Esophagus squamous epithelium (tissue), 5 donors: ENCODE measurements around the gene MEI1. TPM values are rescaled to one million over a fixed set of nuclear protein-coding genes. Genes with fewer than 3 reads are reported as not detected.

ENCODE experiments used
- DNase-seq: peaks from one replicate; lab custom pipeline; 2025; lab: John Stamatoyannopoulos, UW
- H3K27ac ChIP-seq, 4 donors: fragments of 200-600 bp; sonication (generic); one replicate each; pipeline ENCODE4 v1.5.1; 2016 to 2019; ENCODE audit warnings: mild to moderate bottlenecking in 1 of 4
- H3K27me3 ChIP-seq, 4 donors: fragments of 200-600 bp; sonication (generic); 1 replicate in 3 of 4; 2 replicates in 1 of 4; pipeline versions ENCODE4 v1.5.1 to v1.6.0; 2017 to 2021; ENCODE audit warnings: antibody characterized with exemption in 1 of 4
- H3K36me3 ChIP-seq, 3 donors: fragments of 200-600 bp; sonication (generic); one replicate each; pipeline ENCODE4 v1.5.1; 2016 to 2019
- H3K4me1 ChIP-seq, 3 donors: fragments of 200-600 bp; sonication (generic); one replicate each; pipeline ENCODE4 v1.5.1; 2017 to 2019
- H3K4me3 ChIP-seq, 4 donors: fragments of 200-600 bp; sonication (generic); 1 replicate in 3 of 4; 2 replicates in 1 of 4; pipeline ENCODE4 v1.5.1; 2016 to 2019; ENCODE audit warnings: mild to moderate bottlenecking in 2 of 4, moderate library complexity in 1 of 4
- H3K9me3 ChIP-seq, 3 donors: fragments of 200-600 bp; sonication (generic); one replicate each; pipeline ENCODE4 v1.5.1; 2016 to 2019
- POLR2A ChIP-seq, 4 donors: fragments of 450-650 bp; IDR thresholded peaks; one replicate each; pipeline ENCODE4 v1.6.1; 2017; ENCODE audit warnings: antibody characterized with exemption in 4 of 4, mild to moderate bottlenecking in 4 of 4, moderate library complexity in 3 of 4
- WGBS, 2 donors: methylation state at CpG; one replicate each; pipeline ENCODE4 v1.1.5; 2018; 5-methylcytosine and 5-hydroxymethylcytosine counted together
- intact Hi-C: fragments of 100-400 bp; cut with DNase I; formaldehyde crosslinking; loops from one replicate; pipeline ENCODE4 v1.15.0; 2022
- total RNA-seq, 4 donors: library from RNA; depleted of rRNA; stranded (reverse); fragments of >200 nt; gene quantifications; one replicate each; pipeline ENCODE4 v1.1.0, GENCODE V29; 2016
- TF ChIP-seq, protein P1 (sequence below), 6 experiments: fragments of 450-650 bp in 4 of 6; fragments of 200-600 bp in 2 of 6; sonication (generic) in 2 of 6; IDR thresholded peaks; one replicate each; pipeline ENCODE4 v1.5.1; 2016 to 2019; ENCODE audit warnings: antibody characterized with exemption in 6 of 6, mild to moderate bottlenecking in 4 of 6, moderate library complexity in 4 of 6
- donor health status: DM: yes; HTN: yes; CAD: no.

Gene MEI1
- total RNA-seq, 4 donors from 2014 or later: 0.09 to 1.3 (median 0.52) TPM

DNA sequence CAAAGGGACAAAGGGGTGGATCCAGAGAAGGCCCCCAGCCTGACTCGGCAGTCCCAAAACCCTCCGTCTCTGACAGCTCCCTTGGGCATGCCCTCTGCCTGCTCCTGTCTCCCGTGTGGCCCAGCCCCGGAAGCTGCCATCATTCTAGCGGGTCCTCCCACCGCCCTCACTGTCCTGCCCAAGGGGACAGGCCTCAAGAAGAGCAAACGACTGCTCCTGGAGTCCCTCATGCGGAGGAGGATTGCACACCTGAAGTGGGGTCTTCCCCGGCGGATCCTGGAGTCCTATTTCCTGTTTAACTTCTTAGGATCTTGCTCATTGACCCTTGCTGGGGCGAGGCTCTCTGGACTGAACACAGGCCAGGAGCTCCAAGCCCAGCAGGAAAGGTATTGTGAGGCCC lies 2.6 kb upstream of the MEI1 start:
- Histone ChIP-seq H3K4me3 (no peak overlapping the region), H3K27ac (peak overlapping the region in 3 of 4 donors; percentile 37 to 70 (median 40))

DNA sequence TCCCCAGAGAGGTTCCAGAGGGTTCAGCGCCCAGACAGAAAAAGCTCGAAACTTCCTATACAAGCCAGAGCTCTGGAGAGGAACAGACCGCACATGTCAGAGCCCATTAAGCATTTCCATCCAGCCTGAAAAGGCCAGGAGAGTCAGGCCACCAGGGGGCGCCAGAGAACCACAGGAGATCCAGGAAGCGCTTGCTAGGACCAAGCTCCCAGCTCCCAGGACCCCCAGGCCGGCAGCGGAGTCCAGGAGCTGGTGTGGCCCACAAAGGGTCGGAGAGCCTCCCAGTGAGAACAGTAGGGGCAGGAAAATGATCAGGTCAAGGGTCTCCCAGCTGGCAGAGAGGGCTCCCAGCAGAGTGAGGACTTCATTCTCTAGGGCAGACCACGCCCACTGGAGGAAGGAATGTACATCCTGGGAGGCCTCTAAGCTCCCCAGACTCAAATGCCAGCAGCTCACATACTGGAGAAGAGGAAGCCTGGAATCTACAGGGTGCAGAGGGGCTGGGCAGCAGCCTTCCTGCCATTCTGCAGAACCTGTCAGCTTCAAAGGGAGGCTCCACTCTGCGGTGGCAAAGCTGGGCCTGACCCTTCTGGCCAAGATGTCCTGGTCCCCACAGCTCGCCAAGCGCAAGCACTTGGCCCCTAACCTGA lies 2.1 kb upstream of the MEI1 start:
- WGBS, 2 donors: 17 to 47% methylated on average over 1 to 6 of the region's 12 CpGs
- intact Hi-C loops: loop anchor here (5.0 kb wide), 1 partner anchor 245 kb away; no protein-coding TSS in a partner anchor
- no peaks in the 10 kb centered on the region for H3K9me3 ChIP-seq
- peaks cover 0 to 6% (median 0%) of the 10 kb centered on the region in 4 donors for H3K27me3 ChIP-seq
- peak; percentile 37 for DNase-seq
- TF ChIP-seq POLR2A (IDR thresholded peaks at IDR 0.05): no peak
- TF ChIP-seq, protein P1, sequence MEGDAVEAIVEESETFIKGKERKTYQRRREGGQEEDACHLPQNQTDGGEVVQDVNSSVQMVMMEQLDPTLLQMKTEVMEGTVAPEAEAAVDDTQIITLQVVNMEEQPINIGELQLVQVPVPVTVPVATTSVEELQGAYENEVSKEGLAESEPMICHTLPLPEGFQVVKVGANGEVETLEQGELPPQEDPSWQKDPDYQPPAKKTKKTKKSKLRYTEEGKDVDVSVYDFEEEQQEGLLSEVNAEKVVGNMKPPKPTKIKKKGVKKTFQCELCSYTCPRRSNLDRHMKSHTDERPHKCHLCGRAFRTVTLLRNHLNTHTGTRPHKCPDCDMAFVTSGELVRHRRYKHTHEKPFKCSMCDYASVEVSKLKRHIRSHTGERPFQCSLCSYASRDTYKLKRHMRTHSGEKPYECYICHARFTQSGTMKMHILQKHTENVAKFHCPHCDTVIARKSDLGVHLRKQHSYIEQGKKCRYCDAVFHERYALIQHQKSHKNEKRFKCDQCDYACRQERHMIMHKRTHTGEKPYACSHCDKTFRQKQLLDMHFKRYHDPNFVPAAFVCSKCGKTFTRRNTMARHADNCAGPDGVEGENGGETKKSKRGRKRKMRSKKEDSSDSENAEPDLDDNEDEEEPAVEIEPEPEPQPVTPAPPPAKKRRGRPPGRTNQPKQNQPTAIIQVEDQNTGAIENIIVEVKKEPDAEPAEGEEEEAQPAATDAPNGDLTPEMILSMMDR (IDR thresholded peaks at IDR 0.05): peak; percentile 97 to 100 (median 98)
- H3K36me3 ChIP-seq: peaks cover 0 to 18% (median 0%) of the 10 kb centered on the region in 3 donors
- H3K4me3 ChIP-seq: peak overlapping the region in 3 of 4 donors; percentile 24 to 53 (median 26)
- peaks cover 10 to 24% (median 12%) of the 10 kb centered on the region in 3 donors for H3K4me1 ChIP-seq
- H3K27ac ChIP-seq: peak overlapping the region in 3 of 4 donors; percentile 37 to 70 (median 40)

More for the DNA sequence above, 2.6 kb upstream of the MEI1 start:
- no peak for DNase-seq
- WGBS, 2 donors: 34 to 60% methylated on average over 5 to 9 of the region's 11 CpGs
- TF ChIP-seq, protein P1 (IDR thresholded peaks at IDR 0.05): no peak
- TF ChIP-seq POLR2A (IDR thresholded peaks at IDR 0.05): no peak
- intact Hi-C loops: loop anchor here (5.0 kb wide), 1 partner anchor 246 kb away; no protein-coding TSS in a partner anchor
- Histone ChIP-seq H3K36me3 (peaks cover 0 to 18% (median 0%) of the 10 kb centered on the region in 3 donors), H3K9me3 (no peaks in the 10 kb centered on the region), H3K4me1 (peaks cover 10 to 24% (median 12%) of the 10 kb centered on the region in 3 donors), H3K27me3 (peaks cover 0 to 6% (median 0%) of the 10 kb centered on the region in 4 donors)

DNA sequence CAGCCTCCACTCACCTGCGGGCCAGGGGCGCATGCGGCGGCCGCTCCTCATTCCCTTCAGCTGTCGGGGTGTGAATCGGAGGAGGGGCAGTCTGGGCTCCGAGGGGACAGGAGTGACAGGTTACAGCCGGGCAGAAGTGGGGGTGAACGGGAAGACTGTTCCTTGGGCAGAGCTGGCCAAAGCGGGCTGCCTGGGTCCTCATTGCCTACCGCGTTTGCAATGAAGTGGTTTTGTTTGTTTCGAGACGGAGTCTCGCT lies 733 bp downstream of the MEI1 start:
- Histone ChIP-seq H3K4me3 (no peak overlapping the region), H3K4me1 (peaks cover 10 to 24% (median 12%) of the 10 kb centered on the region in 3 donors), H3K9me3 (no peaks in the 10 kb centered on the region), H3K27ac (no peak overlapping the region), H3K27me3 (peaks cover 0 to 6% (median 0%) of the 10 kb centered on the region in 4 donors), H3K36me3 (no peaks in the 10 kb centered on the region)
- no peak for DNase-seq
- intact Hi-C loops: no loop called here
- TF ChIP-seq, protein P1 (IDR thresholded peaks at IDR 0.05): no peak
- TF ChIP-seq POLR2A (IDR thresholded peaks at IDR 0.05): no peak
- WGBS, 2 donors: 98% methylated on average over 6 to 8 of the region's 16 CpGs

DNA sequence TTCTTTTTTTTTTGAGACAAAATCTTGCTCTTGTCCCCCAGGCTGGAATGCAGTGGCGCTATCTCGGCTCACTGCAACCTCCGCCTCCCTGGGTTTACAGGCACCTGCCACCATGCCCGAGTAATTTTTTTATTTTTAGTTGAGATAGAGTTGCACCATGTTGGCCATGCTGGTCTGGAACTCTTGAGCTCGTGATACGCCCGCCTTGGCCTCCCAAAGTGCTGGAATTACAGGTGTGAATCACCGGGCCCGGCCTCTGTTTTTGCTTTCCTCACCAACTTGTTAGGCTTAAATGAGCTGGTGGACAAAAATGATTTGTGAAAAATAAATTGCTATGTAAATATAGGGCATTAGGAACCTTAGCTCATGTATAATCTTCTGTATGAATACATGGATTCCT lies 3.5 kb downstream of the MEI1 start:
- TF ChIP-seq, protein P1 (IDR thresholded peaks at IDR 0.05): no peak
- no peak for TF ChIP-seq POLR2A (IDR thresholded peaks at IDR 0.05)
- no peak overlapping the region for H3K4me3 ChIP-seq
- DNase-seq: no peak
- H3K4me1 ChIP-seq: peaks cover 0 to 10% (median 4%) of the 10 kb centered on the region in 3 donors
- no peak overlapping the region for H3K27ac ChIP-seq
- no peaks in the 10 kb centered on the region for H3K9me3 ChIP-seq
- H3K36me3 ChIP-seq: no peaks in the 10 kb centered on the region
- H3K27me3 ChIP-seq: peaks cover 0 to 6% (median 0%) of the 10 kb centered on the region in 4 donors
- intact Hi-C loops: no loop called here
- 86 to 87% methylated on average over 5 to 9 of the region's 9 CpGs for WGBS, 2 donors

DNA sequence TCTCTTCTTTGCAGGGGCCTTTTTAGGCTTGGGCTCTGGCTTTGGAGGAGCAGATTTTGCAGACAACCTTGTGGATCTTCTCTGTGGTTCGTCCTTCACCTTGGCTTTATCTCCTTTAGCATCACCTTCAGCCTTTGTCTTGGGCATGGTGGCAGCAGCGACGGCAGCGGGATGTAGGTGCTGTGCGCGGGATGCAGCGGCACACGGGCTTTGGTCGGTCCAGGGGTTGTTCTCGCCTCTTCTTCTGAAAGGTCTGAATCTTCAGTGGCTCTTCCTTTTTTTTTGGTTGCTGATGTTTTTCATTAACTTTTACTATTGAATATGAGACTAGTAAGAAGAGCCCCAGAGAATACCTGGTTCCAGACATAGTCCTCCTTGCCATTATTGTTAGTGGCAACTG lies 10.0 kb downstream of the MEI1 start:
- 92 to 98% methylated on average over 9 of the region's 10 CpGs for WGBS, 2 donors
- Histone ChIP-seq H3K27ac (no peak overlapping the region), H3K4me3 (no peak overlapping the region), H3K9me3 (no peaks in the 10 kb centered on the region), H3K27me3 (peaks cover 0 to 5% (median 0%) of the 10 kb centered on the region in 4 donors), H3K4me1 (peaks cover 0 to 10% (median 0%) of the 10 kb centered on the region in 3 donors), H3K36me3 (no peaks in the 10 kb centered on the region)
- TF ChIP-seq POLR2A (IDR thresholded peaks at IDR 0.05): no peak
- TF ChIP-seq, protein P1 (IDR thresholded peaks at IDR 0.05): no peak
- intact Hi-C loops: no loop called here
- DNase-seq: no peak
